Mucosa of rectum (tissue), 2 donors: ENCODE data around the gene ALPK1.
"Not testable (repeated sequence)": the region's sequence is repeated elsewhere in the genome, so short reads cannot be mapped to it uniquely, and the experiment has no call there.

Experiments
- H3K27ac ChIP-seq, 2 donors: one replicate each; pipeline ENCODE4 v1.7.0; 2013; ENCODE audit warnings: inconsistent platforms in 2 of 2, low read depth in 2 of 2, low read length in 2 of 2
- H3K27me3 ChIP-seq, 2 donors: one replicate each; pipeline ENCODE4 v1.7.0; 2013; ENCODE audit warnings: low read length in 2 of 2; ENCODE audit not compliant: control insufficient read depth in 2 of 2, insufficient read depth in 2 of 2
- H3K36me3 ChIP-seq, 2 donors: one replicate each; pipeline ENCODE4 v1.7.0; 2013; ENCODE audit warnings: low read length in 2 of 2; ENCODE audit not compliant: control insufficient read depth in 2 of 2, insufficient read depth in 2 of 2
- H3K4me1 ChIP-seq, 2 donors: one replicate each; pipeline ENCODE4 v1.7.0; 2013; ENCODE audit warnings: low read length in 2 of 2, mild to moderate bottlenecking in 1 of 2; ENCODE audit not compliant: control insufficient read depth in 2 of 2, insufficient read depth in 2 of 2
- H3K4me3 ChIP-seq, 2 donors: one replicate each; pipeline ENCODE4 v1.7.0; 2013; ENCODE audit warnings: low read length in 2 of 2
- H3K9ac ChIP-seq, 2 donors: one replicate each; pipeline ENCODE4 v1.7.0; 2013; ENCODE audit warnings: low read length in 2 of 2, low read depth in 1 of 2, mild to moderate bottlenecking in 1 of 2
- H3K9me3 ChIP-seq, 2 donors: one replicate each; pipeline ENCODE4 v1.7.0; 2013; ENCODE audit warnings: low read length in 2 of 2; ENCODE audit not compliant: control insufficient read depth in 2 of 2
- donor health status: healthy.
- donor health status: Normal muscosa, but diverticular disease.

The ALPK1 gene

GRCh38 chr4:112309263-112309791 lies 12.2 kb downstream of the ALPK1 start:
- not testable (repeated sequence) for H3K9ac ChIP-seq

GRCh38 chr4:112311516-112311915 lies 14.3 kb downstream of the ALPK1 start:
- Histone ChIP-seq H3K36me3 (no peaks in the 10 kb centered on the region), H3K4me1 (no peaks in the 10 kb centered on the region), H3K9me3 (no peaks in the 10 kb centered on the region), H3K4me3 (no peak overlapping the region), H3K9ac (no peak overlapping the region), H3K27ac (no peak overlapping the region), H3K27me3 (no peaks in the 10 kb centered on the region)

More at GRCh38 chr4:112309263-112309791, 12.2 kb downstream of the ALPK1 start:
- not testable (repeated sequence) for H3K9me3 ChIP-seq, H3K27ac ChIP-seq, H3K4me3 ChIP-seq, H3K36me3 ChIP-seq, H3K27me3 ChIP-seq, H3K4me1 ChIP-seq

DNA sequence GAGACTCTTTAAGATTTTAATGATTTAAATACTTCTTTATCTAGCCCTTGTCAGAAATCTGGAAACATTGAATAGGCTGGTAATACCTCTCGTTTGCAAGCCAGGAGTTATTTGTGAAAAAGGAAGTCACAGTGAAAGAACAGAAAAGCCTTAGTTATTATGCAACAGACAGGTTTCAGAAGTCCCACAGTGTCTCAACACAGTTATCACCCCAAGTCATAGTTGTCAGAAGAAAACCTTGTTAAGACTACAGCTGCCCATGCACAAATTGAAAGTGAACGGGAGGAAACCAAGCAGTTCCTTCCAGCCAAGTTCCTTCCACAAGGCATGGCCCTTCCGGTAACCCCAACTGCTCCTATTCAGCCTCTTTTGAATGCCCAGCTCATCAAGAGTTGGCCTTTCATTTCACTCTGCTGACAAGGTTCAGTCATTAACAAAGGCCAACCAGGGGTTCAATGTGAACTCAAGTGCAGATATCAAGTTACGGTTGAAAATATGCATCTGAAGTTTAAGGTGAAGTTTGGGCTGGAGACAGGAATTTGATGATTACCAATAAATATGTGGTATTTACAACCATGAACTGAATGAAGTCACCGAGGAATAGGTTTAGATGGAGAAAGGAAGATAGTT lies 15.6 kb downstream of the ALPK1 start:
- H3K4me1 ChIP-seq = no peaks in the 10 kb centered on the region
- no peaks in the 10 kb centered on the region for H3K36me3 ChIP-seq
- H3K27ac ChIP-seq = peak overlapping the region in 1 of 2 donors; percentile 3
- H3K9me3 ChIP-seq = no peaks in the 10 kb centered on the region
- no peak overlapping the region for H3K4me3 ChIP-seq
- H3K9ac ChIP-seq = no peak overlapping the region
- no peaks in the 10 kb centered on the region for H3K27me3 ChIP-seq

DNA sequence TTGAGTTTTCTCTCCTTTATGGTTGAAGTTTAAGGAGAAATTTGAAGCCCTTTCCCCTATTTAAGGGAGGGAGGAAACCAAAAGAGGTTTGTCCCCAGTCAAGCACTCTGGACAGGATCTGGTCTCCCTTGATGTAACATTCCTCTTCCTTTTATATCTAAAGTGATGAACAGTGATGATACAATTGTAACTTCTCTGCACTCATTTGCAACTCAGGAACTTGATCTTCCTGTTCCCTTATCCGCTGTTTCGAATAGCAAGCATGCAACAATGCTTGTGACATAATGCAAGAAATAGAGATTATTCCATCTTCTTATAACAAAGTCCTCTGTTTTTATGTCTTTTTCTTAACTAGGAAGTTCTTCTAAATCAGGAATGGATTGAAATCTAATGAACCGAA lies 18.3 kb downstream of the ALPK1 start:
- no peak overlapping the region for H3K9ac ChIP-seq
- no peaks in the 10 kb centered on the region for H3K27me3 ChIP-seq
- no peaks in the 10 kb centered on the region for H3K9me3 ChIP-seq
- no peaks in the 10 kb centered on the region for H3K4me1 ChIP-seq
- no peak overlapping the region for H3K4me3 ChIP-seq
- H3K36me3 ChIP-seq = peaks cover 0 to 5% of the 10 kb centered on the region in 2 donors
- H3K27ac ChIP-seq = no peak overlapping the region

DNA sequence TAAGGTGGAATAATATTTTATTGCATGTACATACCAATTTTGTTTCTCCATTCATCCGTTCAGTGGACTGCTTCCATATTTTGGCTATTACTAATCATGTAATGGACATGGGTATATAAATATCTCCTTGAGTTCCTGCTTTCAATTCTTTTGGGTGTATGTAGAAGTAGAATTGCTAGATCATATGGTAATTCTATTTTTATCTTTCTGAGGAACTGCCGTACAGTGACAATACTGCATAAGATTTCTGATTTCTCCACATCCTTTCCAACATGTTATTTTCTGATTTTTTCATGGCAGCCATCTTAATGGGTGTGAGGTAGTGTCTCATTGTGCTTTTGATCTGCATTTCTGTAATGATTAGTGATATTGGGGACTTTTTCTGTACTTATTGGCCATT lies 19.2 kb downstream of the ALPK1 start:
- Histone ChIP-seq H3K4me1 (no peaks in the 10 kb centered on the region), H3K27ac (no peak overlapping the region)

DNA sequence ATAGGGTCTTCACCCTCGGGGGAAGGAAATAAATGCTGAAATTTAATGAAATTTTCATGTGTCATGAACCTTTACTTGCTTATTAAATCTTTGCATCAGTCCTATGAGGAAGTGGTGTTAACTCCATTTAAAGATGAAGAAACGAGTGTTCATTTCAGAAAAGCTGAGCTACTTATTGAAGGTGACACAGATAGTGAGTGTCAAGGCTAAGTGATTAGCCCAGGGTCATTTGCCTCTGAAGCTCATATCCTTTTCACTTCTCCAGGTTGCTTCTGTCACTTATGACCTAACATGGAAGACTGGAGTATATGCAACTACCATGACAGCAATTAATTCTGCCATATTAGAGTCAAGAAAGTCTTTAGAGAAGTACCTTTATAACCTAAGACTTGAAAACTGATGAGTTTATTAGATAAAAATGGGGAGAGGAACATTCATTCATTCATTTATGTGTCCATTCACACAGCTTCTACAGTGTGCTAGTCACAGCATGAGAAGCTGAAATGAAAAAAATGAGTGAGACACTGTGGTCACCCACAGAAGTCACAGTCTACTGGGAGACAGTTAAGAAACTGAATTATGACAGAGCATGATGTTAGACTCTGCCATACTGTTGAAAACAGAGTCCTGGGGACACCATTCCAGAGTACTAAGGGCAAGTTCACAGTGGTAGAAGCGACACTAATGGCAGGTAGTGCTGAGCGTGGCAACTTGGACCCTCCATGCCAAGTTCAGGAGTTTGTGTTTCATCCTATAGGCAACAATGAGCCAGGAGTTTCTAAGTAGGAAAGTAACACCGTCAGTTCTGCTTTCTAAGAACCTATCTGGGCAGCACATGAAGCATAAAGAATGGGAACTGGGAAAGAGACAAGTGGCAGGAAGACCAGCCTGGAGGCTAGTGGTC lies 21.3 kb downstream of the ALPK1 start:
- H3K4me1 ChIP-seq = no peaks in the 10 kb centered on the region
- no peaks in the 10 kb centered on the region for H3K27me3 ChIP-seq
- H3K27ac ChIP-seq = no peak overlapping the region
- no peak overlapping the region for H3K4me3 ChIP-seq
- H3K9me3 ChIP-seq = no peaks in the 10 kb centered on the region
- H3K36me3 ChIP-seq = peaks cover 0 to 5% of the 10 kb centered on the region in 2 donors
- H3K9ac ChIP-seq = no peak overlapping the region

More for the DNA sequence above, 19.2 kb downstream of the ALPK1 start:
- Histone ChIP-seq H3K27me3 (no peaks in the 10 kb centered on the region), H3K9ac (no peak overlapping the region), H3K36me3 (peaks cover 0 to 5% of the 10 kb centered on the region in 2 donors), H3K4me3 (no peak overlapping the region), H3K9me3 (no peaks in the 10 kb centered on the region)

DNA sequence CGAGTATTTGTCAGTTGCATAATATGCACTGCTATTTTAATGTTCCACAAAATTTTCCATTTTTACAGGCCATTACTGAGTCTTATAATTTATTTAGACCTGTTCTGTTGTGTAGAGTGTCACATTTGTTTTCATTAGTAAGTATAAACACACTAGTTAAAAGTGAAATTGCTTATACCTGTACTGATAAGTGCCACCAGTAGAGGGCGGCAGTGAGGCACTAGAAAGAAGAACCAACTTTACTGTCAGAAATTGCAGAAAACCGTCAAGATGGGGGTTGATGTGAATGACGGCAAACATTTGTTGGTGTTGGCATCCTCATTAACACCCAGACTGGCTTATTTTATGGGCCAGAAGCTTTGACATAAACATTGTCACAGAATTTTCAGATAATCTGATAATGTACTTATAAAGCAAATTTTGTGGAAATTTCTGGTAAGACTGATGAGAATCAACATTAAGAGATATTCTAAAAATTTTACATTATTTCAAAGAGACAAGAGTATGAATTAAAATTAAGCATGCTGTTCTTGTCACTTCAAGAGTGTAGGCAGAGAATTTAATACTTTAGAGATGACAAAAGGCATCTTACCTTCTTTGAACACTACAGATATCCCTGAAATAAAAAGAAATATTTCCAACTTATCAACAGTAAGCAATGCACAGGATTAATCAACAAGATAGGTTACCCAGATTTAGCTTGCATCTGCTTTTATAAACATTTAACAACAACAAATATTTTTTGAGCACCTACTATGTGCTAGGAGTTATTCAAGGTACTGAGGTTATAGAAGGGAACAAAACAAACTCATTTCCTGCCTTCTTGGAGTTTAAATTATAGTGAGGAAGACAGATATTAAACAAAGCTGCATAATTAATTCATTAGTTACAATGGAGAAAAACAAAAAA lies 24.9 kb downstream of the ALPK1 start:
- H3K9ac ChIP-seq = no peak overlapping the region
- H3K4me3 ChIP-seq = no peak overlapping the region
- H3K27me3 ChIP-seq = no peaks in the 10 kb centered on the region

DNA sequence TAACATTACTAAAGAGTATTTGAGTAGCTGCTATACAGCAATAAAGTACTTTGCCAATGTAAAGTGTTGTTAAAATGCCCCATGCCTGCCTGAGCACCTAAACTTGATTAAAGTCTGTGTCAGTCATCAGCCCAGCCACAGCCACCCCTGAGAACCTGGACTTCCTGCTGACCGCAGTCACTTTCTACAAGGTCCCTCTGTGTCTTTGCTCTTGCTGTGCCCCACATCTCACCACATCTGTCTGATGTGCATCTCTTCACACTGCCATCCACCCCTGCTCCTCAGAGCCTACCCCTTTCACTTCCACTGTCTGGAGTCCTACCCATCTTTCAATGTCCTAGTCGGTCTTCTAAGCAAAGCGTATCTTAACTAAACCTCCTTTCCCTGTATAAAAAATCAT lies 25.7 kb downstream of the ALPK1 start:
- no peak overlapping the region for H3K27ac ChIP-seq
- no peaks in the 10 kb centered on the region for H3K9me3 ChIP-seq
- H3K4me1 ChIP-seq = no peaks in the 10 kb centered on the region
- peaks cover 7% of the 10 kb centered on the region in 2 donors for H3K36me3 ChIP-seq
- no peaks in the 10 kb centered on the region for H3K27me3 ChIP-seq
- H3K9ac ChIP-seq = no peak overlapping the region
- H3K4me3 ChIP-seq = no peak overlapping the region

More for the DNA sequence above, 24.9 kb downstream of the ALPK1 start:
- no peak overlapping the region for H3K27ac ChIP-seq
- H3K9me3 ChIP-seq = no peaks in the 10 kb centered on the region
- no peaks in the 10 kb centered on the region for H3K4me1 ChIP-seq
- peaks cover 7% of the 10 kb centered on the region in 2 donors for H3K36me3 ChIP-seq

DNA sequence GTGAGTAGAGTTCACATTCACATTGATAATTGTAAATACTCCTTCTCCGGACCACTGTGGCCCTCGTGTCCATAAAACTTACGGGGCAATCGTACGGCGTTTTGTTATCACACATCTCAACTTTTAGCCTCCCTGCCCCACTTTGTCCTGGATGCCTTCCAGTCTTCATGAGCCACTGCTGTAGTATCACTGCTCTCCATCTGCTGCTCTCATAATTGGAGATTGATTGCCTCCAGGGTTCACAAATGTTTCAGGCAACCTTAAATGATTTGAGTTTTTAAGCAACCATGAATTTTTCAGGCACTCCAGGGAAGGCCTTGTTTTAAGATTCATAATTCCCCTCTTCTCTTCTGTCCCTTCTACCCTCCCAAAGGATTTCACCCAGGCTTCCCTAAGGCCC lies 28.4 kb downstream of the ALPK1 start:
- H3K27me3 ChIP-seq = no peaks in the 10 kb centered on the region
- no peaks in the 10 kb centered on the region for H3K4me1 ChIP-seq
- H3K4me3 ChIP-seq = no peak overlapping the region
- H3K9ac ChIP-seq = no peak overlapping the region
- no peaks in the 10 kb centered on the region for H3K9me3 ChIP-seq
- H3K27ac ChIP-seq = no peak overlapping the region
- H3K36me3 ChIP-seq = peaks cover 2 to 7% of the 10 kb centered on the region in 2 donors
